ENCODE results near the gene CD7. TPM values are rescaled to one million over a fixed set of nuclear protein-coding genes. Genes with fewer than 3 reads are reported as not detected.

The CD7 gene
- total and polyA plus RNA-seq, 9 of the 15 experiments (the other 6 are each of a cell fraction or from before 2014, with no cell fraction given), result 0.21 to 0.35 TPM; not detected in 7

- TF ChIP-seq BRF2 (IDR thresholded peaks at IDR 0.05; ENCODE audit: borderline replicate concordance, insufficient read depth, insufficient read length) (no peak), POLR2G (IDR thresholded peaks at IDR 0.05; ENCODE audit: low read depth, low read length) (no peak), FOXP1 (CRISPR knock-in tag; IDR thresholded peaks at IDR 0.05) (peak; percentile 39; the same call in 1 of the 2 replicates), ZNF830 (CRISPR knock-in tag; IDR thresholded peaks at IDR 0.05) (no peak), ELK1 (CRISPR knock-in tag; IDR thresholded peaks at IDR 0.05) (no peak), TARDBP (IDR thresholded peaks at IDR 0.05) (peak; percentile 60; the same call in 1 of the 2 replicates), HDAC6 (IDR thresholded peaks at IDR 0.05; ENCODE audit: low read depth, low read length) (no peak), TRIM25 (IDR thresholded peaks at IDR 0.05; ENCODE audit: borderline replicate concordance) (no peak), ZNF785 (CRISPR knock-in tag; IDR thresholded peaks at IDR 0.05) (no peak), CHCHD3 (CRISPR knock-in tag; IDR thresholded peaks at IDR 0.05) (no peak), BACH1 (tag; IDR thresholded peaks at IDR 0.05) (peak; percentile 47; the same call in 1 of the 2 replicates), BRF1 (IDR thresholded peaks at IDR 0.05; ENCODE audit: borderline replicate concordance, extremely low read depth, insufficient read length) (no peak), ZBTB1 (CRISPR knock-in tag; IDR thresholded peaks at IDR 0.05; ENCODE audit: borderline replicate concordance, low read depth) (no peak), CHD2 (IDR thresholded peaks at IDR 0.05; ENCODE audit: low read depth, low read length) (no peak), PHF20 (IDR thresholded peaks at IDR 0.05; ENCODE audit: partially characterized antibody) (peak; percentile 91)
- TF ChIP-seq, protein P1, sequence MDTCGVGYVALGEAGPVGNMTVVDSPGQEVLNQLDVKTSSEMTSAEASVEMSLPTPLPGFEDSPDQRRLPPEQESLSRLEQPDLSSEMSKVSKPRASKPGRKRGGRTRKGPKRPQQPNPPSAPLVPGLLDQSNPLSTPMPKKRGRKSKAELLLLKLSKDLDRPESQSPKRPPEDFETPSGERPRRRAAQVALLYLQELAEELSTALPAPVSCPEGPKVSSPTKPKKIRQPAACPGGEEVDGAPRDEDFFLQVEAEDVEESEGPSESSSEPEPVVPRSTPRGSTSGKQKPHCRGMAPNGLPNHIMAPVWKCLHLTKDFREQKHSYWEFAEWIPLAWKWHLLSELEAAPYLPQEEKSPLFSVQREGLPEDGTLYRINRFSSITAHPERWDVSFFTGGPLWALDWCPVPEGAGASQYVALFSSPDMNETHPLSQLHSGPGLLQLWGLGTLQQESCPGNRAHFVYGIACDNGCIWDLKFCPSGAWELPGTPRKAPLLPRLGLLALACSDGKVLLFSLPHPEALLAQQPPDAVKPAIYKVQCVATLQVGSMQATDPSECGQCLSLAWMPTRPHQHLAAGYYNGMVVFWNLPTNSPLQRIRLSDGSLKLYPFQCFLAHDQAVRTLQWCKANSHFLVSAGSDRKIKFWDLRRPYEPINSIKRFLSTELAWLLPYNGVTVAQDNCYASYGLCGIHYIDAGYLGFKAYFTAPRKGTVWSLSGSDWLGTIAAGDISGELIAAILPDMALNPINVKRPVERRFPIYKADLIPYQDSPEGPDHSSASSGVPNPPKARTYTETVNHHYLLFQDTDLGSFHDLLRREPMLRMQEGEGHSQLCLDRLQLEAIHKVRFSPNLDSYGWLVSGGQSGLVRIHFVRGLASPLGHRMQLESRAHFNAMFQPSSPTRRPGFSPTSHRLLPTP (IDR thresholded peaks at IDR 0.05; ENCODE audit: borderline replicate concordance, extremely low read depth, insufficient read length), result peak; percentile 37
- TF ChIP-seq, protein P2, sequence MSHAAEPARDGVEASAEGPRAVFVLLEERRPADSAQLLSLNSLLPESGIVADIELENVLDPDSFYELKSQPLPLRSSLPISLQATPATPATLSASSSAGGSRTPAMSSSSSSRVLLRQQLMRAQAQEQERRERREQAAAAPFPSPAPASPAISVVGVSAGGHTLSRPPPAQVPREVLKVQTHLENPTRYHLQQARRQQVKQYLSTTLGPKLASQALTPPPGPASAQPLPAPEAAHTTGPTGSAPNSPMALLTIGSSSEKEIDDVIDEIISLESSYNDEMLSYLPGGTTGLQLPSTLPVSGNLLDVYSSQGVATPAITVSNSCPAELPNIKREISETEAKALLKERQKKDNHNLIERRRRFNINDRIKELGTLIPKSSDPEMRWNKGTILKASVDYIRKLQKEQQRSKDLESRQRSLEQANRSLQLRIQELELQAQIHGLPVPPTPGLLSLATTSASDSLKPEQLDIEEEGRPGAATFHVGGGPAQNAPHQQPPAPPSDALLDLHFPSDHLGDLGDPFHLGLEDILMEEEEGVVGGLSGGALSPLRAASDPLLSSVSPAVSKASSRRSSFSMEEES (CRISPR knock-in tag; IDR thresholded peaks at IDR 0.05), result peak; percentile 82
Measured at GRCh38 chr17:82287868-82288801, 29.3 kb downstream of the CD7 start (continued).

Data from K562 (cell line).